NCI-H524 (cell line): ENCODE data around the gene SH3TC2.

Experiments
- DNase-seq, 2 experiments: peaks; one replicate each; lab custom pipeline; 2025; lab: John Stamatoyannopoulos, UW

SH3TC2 gene

GRCh38 chr5:148970876-148971275 is 92.0 kb downstream of the SH3TC2 start:
- no peak for DNase-seq

GRCh38 chr5:148970228-148970627 is 92.6 kb downstream of the SH3TC2 start:
- no peak for DNase-seq

GRCh38 chr5:148969291-148969690 is 93.6 kb downstream of the SH3TC2 start:
- DNase-seq: no peak

GRCh38 chr5:148968311-148968710 is 94.6 kb downstream of the SH3TC2 start:
- DNase-seq: no peak

- DNase-seq: no peak
Measured at GRCh38 chr5:148967783-148968182, 95.1 kb downstream of the SH3TC2 start.

GRCh38 chr5:148966938-148967337 is 95.9 kb downstream of the SH3TC2 start:
- no peak for DNase-seq

- no peak for DNase-seq
Measured at GRCh38 chr5:148966348-148966747, 96.5 kb downstream of the SH3TC2 start.

- no peak for DNase-seq
Measured at GRCh38 chr5:148965511-148966265, 97.2 kb downstream of the SH3TC2 start.

- no peak for DNase-seq
Measured at GRCh38 chr5:148963664-148964063, 99.2 kb downstream of the SH3TC2 start.

- DNase-seq: no peak
Measured at GRCh38 chr5:148962761-148963324, 100.0 kb downstream of the SH3TC2 start.

- peak in 1 of 2 experiments; percentile 46 for DNase-seq
Measured at GRCh38 chr5:148962200-148962550, 100.7 kb downstream of the SH3TC2 start.

- no peak for DNase-seq
Measured at GRCh38 chr5:148961261-148962199, 101.3 kb downstream of the SH3TC2 start.

- no peak for DNase-seq
Measured at GRCh38 chr5:148960070-148960769, 102.6 kb downstream of the SH3TC2 start.

GRCh38 chr5:148957591-148958202 is 105.2 kb downstream of the SH3TC2 start:
- peak; percentile 12 to 49 for DNase-seq

GRCh38 chr5:148956477-148957385 is 106.1 kb downstream of the SH3TC2 start:
- peak; percentile 54 to 74 for DNase-seq
